HCT116 (cell line): Measurements from ENCODE around the gene ZNF490. TPM values are rescaled to one million over a fixed set of nuclear protein-coding genes. Genes with fewer than 3 reads are reported as not detected.

Experiments
- ATAC-seq: fragments of 200-7000 bp; cut with Tn5 transposase; 2 replicates; pipeline ENCODE4 v1.9.1; 2020; ENCODE audit warnings: mild to moderate bottlenecking, moderate library complexity
- BruUV-seq: library from RNA; stranded (reverse); fragments of 400-500 nt; replicated peaks from 2 replicates; lab custom pipeline; 2021; lab: Mats Ljungman, UMichigan
- CTCF ChIA-PET: fragments of 300-600 bp; sonication (Branson Sonifier 250); formaldehyde crosslinking; loops from one replicate; lab custom pipeline; 2021; ENCODE audit warnings: antibody characterized with exemption; lab: Charles Lee
- POLR2A ChIA-PET: fragments of 300-600, 350-600 bp; sonication (Branson Sonifier 250); formaldehyde crosslinking; loops from one replicate; lab custom pipeline; 2021; ENCODE audit warnings: antibody characterized with exemption; lab: Charles Lee
- RAD21 ChIA-PET, 2 experiments: fragments of 300-600 bp; sonication (Branson Sonifier 250); formaldehyde crosslinking; loops; one replicate each; lab custom pipeline; 2023; ENCODE audit warnings: low total read pairs in 2 of 2; ENCODE audit not compliant: uncharacterized antibody in 2 of 2, unreplicated experiment in 2 of 2, low non-redundant PET in 1 of 2; lab: Charles Lee
- DNase-seq: peaks from one replicate; pipeline ENCODE4 v3.0.0-alpha.2; 2010; ENCODE audit warnings: low read depth, low spot score
- H2AFZ ChIP-seq: fragments of 200-600 bp; shearing (Covaris generic), sonication (generic); 2 replicates; pipeline ENCODE4 v1.6.1; 2017; ENCODE audit warnings: low read depth, mixed run types, mixed read lengths, antibody characterized with exemption, low read length; ENCODE audit not compliant: poor library complexity, severe bottlenecking
- H3K27ac ChIP-seq: 2 replicates; pipeline ENCODE4 v1.5.1; 2012; ENCODE audit warnings: low read depth, low read length
- H3K27me3 ChIP-seq: fragments of 200-600 bp; sonication (generic); 2 replicates; pipeline ENCODE4 v1.6.1; 2016; ENCODE audit warnings: mixed run types, low read length, mixed read lengths; ENCODE audit not compliant: insufficient read depth
- H3K36me3 ChIP-seq, 2 experiments: fragments of 200-500 bp in 1 of 2; fragments of 200-600 bp in 1 of 2; sonication (Bioruptor generic) in 1 of 2; sonication (generic) in 1 of 2; 2 replicates each; pipeline versions ENCODE4 v1.5.1 to v1.6.1; 2014 to 2016; ENCODE audit warnings: low read length in 2 of 2, inconsistent platforms in 1 of 2, mixed read lengths in 1 of 2, mixed run types in 1 of 2; ENCODE audit not compliant: insufficient read depth in 2 of 2, control insufficient read depth in 1 of 2
- H3K4me1 ChIP-seq, 2 experiments: fragments of 200-600 bp in 1 of 2; sonication (generic) in 1 of 2; 2 replicates each; pipeline versions ENCODE4 v1.5.1 to v1.6.1; 2012 to 2017; ENCODE audit warnings: low read length in 2 of 2, inconsistent platforms in 1 of 2, mild to moderate bottlenecking in 1 of 2, mixed read lengths in 1 of 2, mixed run types in 1 of 2, moderate library complexity in 1 of 2; ENCODE audit not compliant: insufficient read depth in 2 of 2, control insufficient read depth in 1 of 2
- H3K4me2 ChIP-seq: fragments of 200-600 bp; sonication (generic); 2 replicates; pipeline ENCODE4 v1.6.1; 2017; ENCODE audit warnings: mixed run types, low read length, mixed read lengths
- H3K4me3 ChIP-seq, 2 experiments: fragments of 200-600 bp in 1 of 2; sonication (generic) in 1 of 2; replicated peaks in 1 of 2; 2 replicates each; pipeline ENCODE4 v1.5.1; 2011 to 2016; ENCODE audit warnings: low read length in 2 of 2, control low read depth in 1 of 2, low read depth in 1 of 2, mild to moderate bottlenecking in 1 of 2, mixed read lengths in 1 of 2, mixed run types in 1 of 2
- H3K79me2 ChIP-seq: fragments of 200-600 bp; sonication (generic); 2 replicates; pipeline ENCODE4 v1.6.1; 2017; ENCODE audit warnings: mild to moderate bottlenecking, mixed run types, low read length, moderate library complexity, mixed read lengths; ENCODE audit not compliant: insufficient read depth
- H3K9ac ChIP-seq: fragments of 200-600 bp; sonication (generic); 2 replicates; pipeline ENCODE4 v1.6.1; 2016; ENCODE audit warnings: low read length, mixed read lengths
- H3K9me2 ChIP-seq: fragments of 200-600 bp; sonication (generic), shearing (Covaris generic); 2 replicates; pipeline ENCODE4 v1.6.1; 2017; ENCODE audit warnings: mixed run types, mild to moderate bottlenecking, moderate library complexity; ENCODE audit not compliant: insufficient read depth
- H3K9me3 ChIP-seq, 2 experiments: fragments of 200-500 bp in 1 of 2; fragments of 200-600 bp in 1 of 2; sonication (Bioruptor generic) in 1 of 2; sonication (generic) in 1 of 2; 2 replicates each; pipeline ENCODE4 v1.6.1; 2014 to 2017; ENCODE audit warnings: low read length in 2 of 2, mixed read lengths in 2 of 2, inconsistent platforms in 1 of 2, low read depth in 1 of 2, mild to moderate bottlenecking in 1 of 2, mixed run types in 1 of 2, moderate library complexity in 1 of 2; ENCODE audit not compliant: control insufficient read depth in 1 of 2, insufficient read depth in 1 of 2
- H4K20me1 ChIP-seq: fragments of 200-600 bp; sonication (generic), shearing (Covaris generic); 2 replicates; pipeline ENCODE4 v1.6.1; 2017; ENCODE audit warnings: mixed run types, mild to moderate bottlenecking, moderate library complexity; ENCODE audit not compliant: insufficient read depth
- EGR1 ChIP-seq: IDR thresholded peaks from 2 replicates; pipeline ENCODE4 v1.6.1; 2012; ENCODE audit warnings: low read depth
- EZH2 ChIP-seq: fragments of 200-600 bp; sonication (generic); IDR thresholded peaks from 2 replicates; pipeline ENCODE4 v1.6.1; 2017; ENCODE audit warnings: antibody characterized with exemption, mixed run types
- MAX ChIP-seq: IDR thresholded peaks from 2 replicates; pipeline ENCODE4 v1.6.1; 2012
- POLR2A ChIP-seq: IDR thresholded peaks from 2 replicates; pipeline ENCODE4 v1.7.0; 2011; ENCODE audit warnings: borderline replicate concordance; ENCODE audit not compliant: insufficient read depth, insufficient read length; ENCODE audit errors: extremely low read depth
- RAD21 ChIP-seq: IDR thresholded peaks from 2 replicates; pipeline ENCODE4 v1.6.1; 2012; ENCODE audit warnings: low read depth, mild to moderate bottlenecking
- REST ChIP-seq: IDR thresholded peaks from 2 replicates; pipeline ENCODE4 v1.6.1; 2012; ENCODE audit warnings: low read depth
- SRF ChIP-seq: IDR thresholded peaks from 2 replicates; pipeline ENCODE4 v1.6.1; 2012; ENCODE audit warnings: low read depth
- ZFX ChIP-seq: fragments of 450-650 bp; IDR thresholded peaks from 2 replicates; pipeline ENCODE4 v1.6.1; 2017
- ZNF274 ChIP-seq: fragments of 200-500 bp; sonication (Bioruptor generic); IDR thresholded peaks from 2 replicates; pipeline ENCODE4 v1.6.1; 2014; ENCODE audit warnings: mild to moderate bottlenecking, low read depth, low read length, inconsistent platforms
- intact Hi-C: fragments of 100-400 bp; cut with micrococcal nuclease; formaldehyde crosslinking; loops from 2 replicates; pipeline ENCODE4 v1.10.0; 2022
- total RNA-seq: library from RNA; stranded (reverse); gene quantifications from one replicate; pipeline ENCODE4 v1.2.1, GENCODE V29; 2021; ENCODE audit not compliant: unreplicated experiment

Gene ZNF490
- total RNA-seq, 1 experiment from 2014 or later: 5.8 TPM

- Histone ChIP-seq H3K4me3 (no peak overlapping the region), H4K20me1 (no peaks in the 10 kb centered on the region), H3K9ac (no peak overlapping the region), H3K36me3 (peaks cover 20 to 45% of the 10 kb centered on the region in 2 experiments), H2AFZ (no peak overlapping the region), H3K9me3 (peaks cover 27 to 28% of the 10 kb centered on the region in 2 experiments; a peak in 3 of 4 replicates), H3K27me3 (no peaks in the 10 kb centered on the region), H3K9me2 (no peaks in the 10 kb centered on the region), H3K4me1 (no peaks in the 10 kb centered on the region), H3K4me2 (no peak overlapping the region), H3K27ac (no peak overlapping the region), H3K79me2 (no peaks in the 10 kb centered on the region)
- intact Hi-C loops: no loop called here
- DNase-seq: no peak
- POLR2A ChIA-PET: no interaction called here
- TF ChIP-seq EZH2 (no peak), ZFX (no peak), RAD21 (no peak), MAX (no peak), ZNF274 (no peak), EGR1 (no peak), REST (no peak), POLR2A (no peak), SRF (no peak)
- RAD21 ChIA-PET: no interaction called here
- CTCF ChIA-PET: no interaction called here
- no peak for ATAC-seq
- BruUV-seq: TSS peak; percentile 40
Observed at GRCh38 chr19:12629215-12629614, 18.6 kb upstream of the ZNF490 start.
